GM12878 (cell line): ENCODE measurements around the gene SUPT6H. TPM values are rescaled to one million over a fixed set of nuclear protein-coding genes. Genes with fewer than 3 reads are reported as not detected.

Experiments
- ATAC-seq: fragments of 200-7000 bp; cut with Tn5 transposase; 3 replicates; pipeline ENCODE4 v1.9.1; 2020; ENCODE audit warnings: mild to moderate bottlenecking, moderate library complexity
- BruUV-seq: library from RNA; stranded (reverse); fragments of 400-500 nt; replicated peaks from 2 replicates; lab custom pipeline; 2021; lab: Mats Ljungman, UMichigan
- CTCF ChIA-PET: fragments of 300-600 bp; sonication (Branson Sonifier 250); formaldehyde crosslinking; extraction: SDS; loops from one replicate; lab custom pipeline; 2021; ENCODE audit warnings: inconsistent platforms; lab: Yijun Ruan, JAX
- POLR2A ChIA-PET: fragments of 350-600 bp; formaldehyde crosslinking; extraction: SDS; loops from one replicate; lab custom pipeline; 2021; ENCODE audit warnings: inconsistent platforms; lab: Charles Lee
- RAD21 ChIA-PET: fragments of 300-600 bp; sonication (Branson Sonifier 250); formaldehyde crosslinking; loops from one replicate; lab custom pipeline; 2023; ENCODE audit warnings: antibody characterized with exemption; ENCODE audit not compliant: unreplicated experiment; lab: Charles Lee
- SMC1A ChIA-PET: fragments of 300-600 bp; sonication (Branson Sonifier 250); formaldehyde crosslinking; loops from one replicate; lab custom pipeline; 2023; ENCODE audit not compliant: unreplicated experiment, uncharacterized antibody; lab: Charles Lee
- DNase-seq: peaks from one replicate; pipeline ENCODE4 v3.0.0-alpha.2; 2011; ENCODE audit warnings: low read depth, low spot score
- FAIRE-seq: peaks from 3 replicates; lab custom pipeline; 2011; peaks lifted over from hg19 to GRCh38; lab: Jason Lieb, UNC
- H2AFZ ChIP-seq: 2 replicates; pipeline ENCODE4 v1.6.0; 2011; ENCODE audit warnings: low read depth, low read length, control low read depth; ENCODE audit not compliant: control insufficient read depth
- H3K27ac ChIP-seq: 2 replicates; pipeline ENCODE4 v1.5.1; 2011; ENCODE audit warnings: control low read depth; ENCODE audit not compliant: control insufficient read depth, insufficient read depth
- H3K27me3 ChIP-seq, 2 experiments: replicated peaks in 1 of 2; 2 replicates each; pipeline versions ENCODE4 v1.6.0 to v1.6.1; 2011; ENCODE audit warnings: low read length in 1 of 2; ENCODE audit not compliant: control insufficient read depth in 2 of 2, insufficient read depth in 2 of 2
- H3K36me3 ChIP-seq, 2 experiments: 2 replicates each; pipeline ENCODE4 v1.5.1; 2011; ENCODE audit warnings: low read length in 1 of 2; ENCODE audit not compliant: control insufficient read depth in 2 of 2, insufficient read depth in 2 of 2
- H3K4me1 ChIP-seq: 2 replicates; pipeline ENCODE4 v1.6.1; 2011; ENCODE audit warnings: mild to moderate bottlenecking, low read length, moderate library complexity, mixed read lengths; ENCODE audit not compliant: control insufficient read depth, insufficient read depth
- H3K4me2 ChIP-seq: 2 replicates; pipeline ENCODE4 v1.6.0; 2011; ENCODE audit warnings: control low read depth; ENCODE audit not compliant: control insufficient read depth, insufficient read depth
- H3K4me3 ChIP-seq: fragments of 200-600 bp; sonication (generic); 2 replicates; pipeline ENCODE4 v1.5.1; 2016
- H3K79me2 ChIP-seq: 2 replicates; pipeline ENCODE4 v1.6.0; 2011; ENCODE audit warnings: low read length; ENCODE audit not compliant: control insufficient read depth, insufficient read depth
- H3K9ac ChIP-seq: 2 replicates; pipeline ENCODE4 v1.8.0; 2011; ENCODE audit warnings: low read length, control low read depth, mixed read lengths; ENCODE audit not compliant: control insufficient read depth, insufficient read depth
- H3K9me3 ChIP-seq: replicated peaks from 3 replicates; pipeline ENCODE4 v1.5.1; 2011; ENCODE audit warnings: mild to moderate bottlenecking, low read length; ENCODE audit not compliant: control insufficient read depth, insufficient read depth
- H4K20me1 ChIP-seq: 2 replicates; pipeline ENCODE4 v1.6.0; 2011; ENCODE audit not compliant: control insufficient read depth, insufficient read depth
- ATF2 ChIP-seq: IDR thresholded peaks from 2 replicates; pipeline ENCODE4 v1.6.1; 2012; ENCODE audit warnings: low read length, inconsistent platforms
- EP300 ChIP-seq, 2 experiments: fragments of 150-350 bp in 1 of 2; IDR thresholded peaks; 2 replicates each; pipeline ENCODE4 v1.6.1; 2011 to 2012; ENCODE audit warnings: low read depth in 2 of 2, low read length in 2 of 2, borderline replicate concordance in 1 of 2, improper control_type of control experiment in 1 of 2, inconsistent platforms in 1 of 2; ENCODE audit not compliant: control insufficient read depth in 1 of 2
- POLR2AphosphoS5 ChIP-seq: IDR thresholded peaks from 2 replicates; pipeline ENCODE4 v1.6.1; 2011; ENCODE audit warnings: mild to moderate bottlenecking, low read length, inconsistent platforms
- SIN3A ChIP-seq: IDR thresholded peaks from 2 replicates; pipeline ENCODE4 v1.6.1; 2012; ENCODE audit warnings: low read depth, low read length, improper control_type of control experiment
- ZBTB4 ChIP-seq: fragments of 450-650 bp; formaldehyde crosslinking; IDR thresholded peaks from 2 replicates; pipeline ENCODE4 v1.4.0; 2022; ENCODE audit warnings: mild to moderate bottlenecking, moderate library complexity
- WGBS: methylation state at CpG from one replicate; pipeline ENCODE4 v1.1.6; 2016; ENCODE audit warnings: low lambda C conversion rate; ENCODE audit not compliant: insufficient replicate concordance, insufficient coverage; ENCODE audit errors: missing lambda C conversion rate; 5-methylcytosine and 5-hydroxymethylcytosine counted together
- in situ Hi-C: fragments of 300-500 bp; cut with MboI; formaldehyde crosslinking; loops from 9 replicates; pipeline ENCODE4 v1.14.3; 2018; ENCODE audit warnings: mixed read lengths
- intact Hi-C: fragments of 100-400 bp; cut with micrococcal nuclease; formaldehyde crosslinking; loops from one replicate; pipeline ENCODE4 v1.14.2; 2022; ENCODE audit not compliant: unreplicated experiment
- polyA plus RNA-seq, 11 experiments: library from polyadenylated mRNA; depleted of rRNA in 4 of 11; unstranded in 6 of 11; stranded (reverse) in 5 of 11; fragments of >200 nt; fragmentation: Nextera tagmentation in 4 of 11; fragmentation: Illumina TruSeq in 1 of 11; extraction: Ambion mirVana in 4 of 11; extraction: Trizol in 1 of 11; gene quantifications; 1 replicate in 1 of 11; 2 replicates in 10 of 11; pipeline versions ENCODE4 v1.2.1 to v1.2.3, GENCODE V29; 2011 to 2016; ENCODE audit warnings: inconsistent platforms in 2 of 11, missing spikeins in 2 of 11, low read depth in 1 of 11
- total RNA-seq, 4 experiments: library from RNA; depleted of rRNA in 3 of 4; stranded (reverse); fragments of >200 nt in 3 of 4; fragmentation: Illumina TruSeq in 1 of 4; extraction: Trizol in 1 of 4; gene quantifications; 2 replicates each; pipeline versions ENCODE4 v1.2.1 to v1.2.3, GENCODE V29; 2013 to 2021

SUPT6H gene
- total and polyA plus RNA-seq, 10 of the 15 experiments (the other 5 are each of a cell fraction or from before 2014, with no cell fraction given), result 1.7 to 58.8 (median 37.7) TPM

DNA sequence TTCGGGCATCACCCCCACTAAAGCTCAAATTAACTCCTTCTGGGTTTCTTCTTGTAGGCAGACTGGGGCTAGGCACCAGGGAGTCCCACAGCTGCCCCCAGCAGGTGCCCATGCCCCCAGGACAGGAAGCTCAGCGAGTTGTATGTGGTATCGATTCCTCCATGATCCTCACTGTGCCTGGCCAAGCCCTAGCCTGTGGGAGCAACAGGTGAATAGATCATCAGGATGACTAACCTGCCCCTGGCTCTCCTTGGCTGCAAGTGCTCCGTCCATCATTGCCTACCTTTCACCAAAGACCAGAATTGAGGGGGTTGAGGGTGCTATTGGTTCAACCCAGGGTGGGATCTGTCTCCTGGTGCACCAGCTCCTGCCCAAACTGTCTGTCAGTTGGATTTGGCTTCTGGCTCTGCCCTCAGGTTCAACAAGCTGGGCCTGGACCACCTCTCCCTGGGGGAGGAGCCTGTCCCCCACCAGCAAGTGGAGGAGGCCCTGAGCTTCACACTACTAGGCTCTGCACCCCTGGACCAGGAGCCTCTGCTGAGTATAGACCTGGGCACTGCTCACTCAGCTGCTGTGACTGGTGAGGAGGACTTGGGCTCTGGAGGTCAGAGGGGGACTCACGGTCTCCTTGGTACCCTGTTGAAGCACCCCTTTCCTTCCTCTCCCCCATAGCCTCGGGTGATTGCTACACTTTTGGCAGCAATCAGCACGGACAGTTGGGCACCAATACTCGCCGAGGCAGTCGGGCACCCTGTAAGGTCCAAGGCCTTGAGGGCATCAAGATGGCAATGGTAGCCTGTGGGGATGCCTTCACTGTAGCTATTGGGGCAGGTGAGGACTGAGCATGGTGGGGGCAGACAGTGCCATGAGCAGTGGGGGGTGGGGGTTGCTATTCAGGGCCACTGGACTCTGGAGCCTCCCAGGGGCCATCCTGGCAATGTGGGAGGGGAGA is 78.7 kb downstream of the SUPT6H start:
- H3K4me2 ChIP-seq, result peak overlapping the region; percentile 70
- ChIA-PET RAD21 (interaction anchor here (0.6 to 17.4 kb wide), 7 partner anchors 14 to 153 kb away, joined by 3 to 375 read pairs (median 5); partner anchors contain the start of genes NEK8, RPL23A and TLCD1), CTCF (interaction anchor here (0.6 to 7.4 kb wide), 8 partner anchors 10 to 190 kb away, joined by 3 to 95 read pairs (median 5); partner anchors contain the start of genes NEK8 and TLCD1), SMC1A (interaction anchor here (0.9 to 17.8 kb wide), 6 partner anchors 9 to 153 kb away, joined by 3 to 326 read pairs (median 5); partner anchors contain the start of genes FAM222B, NEK8, RPL23A and TLCD1), POLR2A (interaction anchor here (0.5 to 15.2 kb wide), 9 partner anchors 9 to 211 kb away, joined by 3 to 485 read pairs (median 3); partner anchors contain the start of genes NEK8, PHF12, RPL23A and TLCD1)
- H3K36me3 ChIP-seq, result peaks cover 0 to 5% of the 10 kb centered on the region in 2 experiments; a peak in 3 of 4 replicates
- H3K9me3 ChIP-seq, result peaks cover 6% of the 10 kb centered on the region; the same call in 2 of the 3 replicates
- peaks cover under 1% of the 10 kb centered on the region for H4K20me1 ChIP-seq
- FAIRE-seq (no peak), ATAC-seq (no peak), DNase-seq (no peak)
- peaks cover 59% of the 10 kb centered on the region for H3K4me1 ChIP-seq
- peaks cover 51% of the 10 kb centered on the region for H3K79me2 ChIP-seq
- peak overlapping the region; percentile 50; the same call in 1 of the 2 replicates for H3K4me3 ChIP-seq
- peak overlapping the region; percentile 96 for H3K27ac ChIP-seq
- intact Hi-C loops (no loop called here), in situ Hi-C loops (loop anchor here (25.0 kb wide), 1 partner anchor 1278 kb away; the partner anchor contains the start of gene KSR1)
- no TSS peak for BruUV-seq
- WGBS, result 72% methylated on average over 10 of the region's 10 CpGs
- H3K9ac ChIP-seq, result peak overlapping the region; percentile 28; the same call in 1 of the 2 replicates
- TF ChIP-seq ATF2 (no peak), ZBTB4 (CRISPR knock-in tag) (no peak), EP300 (IDR thresholded peaks at IDR 0.05; ENCODE audit: borderline replicate concordance in 1 of 2, control insufficient read depth in 1 of 2, low read depth in 2 of 2, low read length in 2 of 2) (no peak), SIN3A (peak; percentile 18; the same call in 1 of the 2 replicates), POLR2AphosphoS5 (0 out of 2 replicates have a peak, but pooled peaks have one; percentile 16)
- no peaks in the 10 kb centered on the region for H3K27me3 ChIP-seq
- no peak overlapping the region for H2AFZ ChIP-seq
